ENCODE data around the gene TP53RK. TPM values are rescaled to one million over a fixed set of nuclear protein-coding genes. Genes with fewer than 3 reads are reported as not detected.

Gene TP53RK
- total and polyA plus RNA-seq, 2 of the 13 experiments (the other 11 are each of a cell fraction or from before 2014, with no cell fraction given) = 12.9 to 25.5 TPM

GRCh38 chr20:46709459-46710152 is 20.4 kb upstream of the TP53RK start, which contains the start of gene SLC2A10 (continued):
- TF ChIP-seq TRAFD1 (CRISPR knock-in tag; IDR thresholded peaks at IDR 0.05; ENCODE audit: borderline replicate concordance) (no peak), MXD4 (CRISPR knock-in tag; IDR thresholded peaks at IDR 0.05) (peak; percentile 54), KMT2A (CRISPR knock-in tag; IDR thresholded peaks at IDR 0.05) (peak; percentile 84), GZF1 (CRISPR knock-in tag; IDR thresholded peaks at IDR 0.05) (no peak; the same call in none of the 2 replicates), ARID4A (CRISPR knock-in tag; IDR thresholded peaks at IDR 0.05; ENCODE audit: borderline replicate concordance) (peak; percentile 90), ZNF136 (CRISPR knock-in tag; IDR thresholded peaks at IDR 0.05; ENCODE audit: low read depth) (0 out of 2 replicates have a peak, but pooled peaks have one; percentile 49), ZNF451 (CRISPR knock-in tag; IDR thresholded peaks at IDR 0.05) (no peak), ZNF841 (CRISPR knock-in tag; IDR thresholded peaks at IDR 0.05; ENCODE audit: borderline replicate concordance) (peak; percentile 83; the same call in 1 of the 2 replicates), DPF2 (CRISPR knock-in tag; IDR thresholded peaks at IDR 0.05; ENCODE audit: borderline replicate concordance, low read depth) (no peak), ZNF317 (CRISPR knock-in tag; IDR thresholded peaks at IDR 0.05) (0 out of 2 replicates have a peak, but pooled peaks have one; percentile 15), GTF2F1 (IDR thresholded peaks at IDR 0.05; ENCODE audit: low read length) (no peak), POLR2A (IDR thresholded peaks at IDR 0.05; ENCODE audit: insufficient read depth in 1 of 2, low read depth in 2 of 2, low read length in 2 of 2) (peak; percentile 63 to 82), CTCF (CRISPR knock-in tag; IDR thresholded peaks at IDR 0.05) (peak; percentile 58), EP300 (IDR thresholded peaks at IDR 0.05; ENCODE audit: low read depth in 2 of 2, low read length in 2 of 2) (peak in 1 of 2 experiments; percentile 8; a peak in 1 of 4 replicates), EP300 (CRISPR knock-in tag; IDR thresholded peaks at IDR 0.05; ENCODE audit: borderline replicate concordance) (no peak), NR2C2 (CRISPR knock-in tag; IDR thresholded peaks at IDR 0.05; ENCODE audit: borderline replicate concordance) (0 out of 2 replicates have a peak, but pooled peaks have one; percentile 41), ZNF749 (CRISPR knock-in tag; IDR thresholded peaks at IDR 0.05; ENCODE audit: borderline replicate concordance) (peak; percentile 97), MAFG (CRISPR knock-in tag; IDR thresholded peaks at IDR 0.05) (0 out of 2 replicates have a peak, but pooled peaks have one; percentile 24)
- TF ChIP-seq, protein P1, sequence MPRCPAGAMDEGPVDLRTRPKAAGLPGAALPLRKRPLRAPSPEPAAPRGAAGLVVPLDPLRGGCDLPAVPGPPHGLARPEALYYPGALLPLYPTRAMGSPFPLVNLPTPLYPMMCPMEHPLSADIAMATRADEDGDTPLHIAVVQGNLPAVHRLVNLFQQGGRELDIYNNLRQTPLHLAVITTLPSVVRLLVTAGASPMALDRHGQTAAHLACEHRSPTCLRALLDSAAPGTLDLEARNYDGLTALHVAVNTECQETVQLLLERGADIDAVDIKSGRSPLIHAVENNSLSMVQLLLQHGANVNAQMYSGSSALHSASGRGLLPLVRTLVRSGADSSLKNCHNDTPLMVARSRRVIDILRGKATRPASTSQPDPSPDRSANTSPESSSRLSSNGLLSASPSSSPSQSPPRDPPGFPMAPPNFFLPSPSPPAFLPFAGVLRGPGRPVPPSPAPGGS (CRISPR knock-in tag; IDR thresholded peaks at IDR 0.05) = peak; percentile 89; the same call in 1 of the 2 replicates
- TF ChIP-seq, protein P2, sequence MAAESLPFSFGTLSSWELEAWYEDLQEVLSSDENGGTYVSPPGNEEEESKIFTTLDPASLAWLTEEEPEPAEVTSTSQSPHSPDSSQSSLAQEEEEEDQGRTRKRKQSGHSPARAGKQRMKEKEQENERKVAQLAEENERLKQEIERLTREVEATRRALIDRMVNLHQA (CRISPR knock-in tag; IDR thresholded peaks at IDR 0.05) = no peak

Measured in HepG2 (cell line).